AG09309 (cell line): ENCODE measurements around the gene CTPS1.

ENCODE experiments used
- DNase-seq: peaks from one replicate; pipeline ENCODE4 v3.0.0-alpha.2; 2010; ENCODE audit warnings: low read depth
- H3K4me3 ChIP-seq: 2 replicates; pipeline ENCODE4 v1.5.1; 2011; ENCODE audit warnings: mild to moderate bottlenecking, low read depth, low read length, moderate library complexity; ENCODE audit not compliant: control insufficient read depth
- CTCF ChIP-seq: IDR thresholded peaks from 2 replicates; pipeline ENCODE4 v1.5.1; 2011; ENCODE audit warnings: mild to moderate bottlenecking, low read depth, low read length, inconsistent platforms; ENCODE audit not compliant: insufficient read depth, control insufficient read depth; ENCODE audit errors: missing control alignments

Gene CTPS1

GRCh38 chr1:41013024-41013423, 33.5 kb downstream of the CTPS1 start:
- DNase-seq, result no peak
- no peak for TF ChIP-seq CTCF
- H3K4me3 ChIP-seq, result no peak overlapping the region

GRCh38 chr1:41013796-41014195, 34.3 kb downstream of the CTPS1 start:
- DNase-seq, result no peak
- no peak overlapping the region for H3K4me3 ChIP-seq
- TF ChIP-seq CTCF, result no peak

- TF ChIP-seq CTCF, result no peak
- no peak for DNase-seq
- H3K4me3 ChIP-seq, result no peak overlapping the region
These were observed 35.4 kb downstream of the CTPS1 start for GRCh38 chr1:41014871-41015270.

GRCh38 chr1:41015281-41015896, 35.9 kb downstream of the CTPS1 start:
- DNase-seq, result no peak
- no peak overlapping the region for H3K4me3 ChIP-seq
- no peak for TF ChIP-seq CTCF

- no peak overlapping the region for H3K4me3 ChIP-seq
- no peak for DNase-seq
- no peak for TF ChIP-seq CTCF
These were observed 36.5 kb downstream of the CTPS1 start for GRCh38 chr1:41015897-41016470.

GRCh38 chr1:41017141-41018017, 37.9 kb downstream of the CTPS1 start:
- DNase-seq, result no peak
- H3K4me3 ChIP-seq, result no peak overlapping the region
- TF ChIP-seq CTCF, result no peak
